ENCODE results near the gene MICAL2. TPM values are rescaled to one million over a fixed set of nuclear protein-coding genes. Genes with fewer than 3 reads are reported as not detected.

MICAL2 gene
- total RNA-seq, 1 experiment from 2014 or later = 247 TPM

DNA sequence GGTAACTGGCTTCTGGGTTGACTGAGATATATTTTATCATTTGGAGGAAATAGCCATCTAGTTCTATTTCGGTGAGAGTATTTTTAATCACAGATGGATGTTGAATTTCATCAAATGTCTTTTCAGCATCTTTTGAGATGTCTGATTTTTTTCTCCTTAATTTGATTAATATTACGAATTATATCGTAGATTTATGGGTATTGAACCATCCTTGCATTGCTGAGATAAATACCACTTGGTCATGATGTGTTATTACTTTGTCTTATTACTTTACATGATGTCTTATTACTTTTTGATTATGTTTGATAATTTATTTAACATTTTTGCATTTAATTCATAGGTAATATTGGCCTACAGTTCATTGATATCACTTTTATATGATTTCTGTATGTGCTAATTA is 188.2 kb downstream of the MICAL2 start:
- peaks cover 16% of the 10 kb centered on the region for H3K9me3 Mint-ChIP-seq (ENCODE audit: unreplicated experiment)
- BruUV-seq (replicated peaks) = no TSS peak
- TF ChIP-seq, protein P1, sequence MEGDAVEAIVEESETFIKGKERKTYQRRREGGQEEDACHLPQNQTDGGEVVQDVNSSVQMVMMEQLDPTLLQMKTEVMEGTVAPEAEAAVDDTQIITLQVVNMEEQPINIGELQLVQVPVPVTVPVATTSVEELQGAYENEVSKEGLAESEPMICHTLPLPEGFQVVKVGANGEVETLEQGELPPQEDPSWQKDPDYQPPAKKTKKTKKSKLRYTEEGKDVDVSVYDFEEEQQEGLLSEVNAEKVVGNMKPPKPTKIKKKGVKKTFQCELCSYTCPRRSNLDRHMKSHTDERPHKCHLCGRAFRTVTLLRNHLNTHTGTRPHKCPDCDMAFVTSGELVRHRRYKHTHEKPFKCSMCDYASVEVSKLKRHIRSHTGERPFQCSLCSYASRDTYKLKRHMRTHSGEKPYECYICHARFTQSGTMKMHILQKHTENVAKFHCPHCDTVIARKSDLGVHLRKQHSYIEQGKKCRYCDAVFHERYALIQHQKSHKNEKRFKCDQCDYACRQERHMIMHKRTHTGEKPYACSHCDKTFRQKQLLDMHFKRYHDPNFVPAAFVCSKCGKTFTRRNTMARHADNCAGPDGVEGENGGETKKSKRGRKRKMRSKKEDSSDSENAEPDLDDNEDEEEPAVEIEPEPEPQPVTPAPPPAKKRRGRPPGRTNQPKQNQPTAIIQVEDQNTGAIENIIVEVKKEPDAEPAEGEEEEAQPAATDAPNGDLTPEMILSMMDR (IDR thresholded peaks at IDR 0.05; ENCODE audit: insufficient read depth in 1 of 2, low read depth in 1 of 2, low read length in 1 of 2, severe bottlenecking in 1 of 2, unreplicated experiment in 1 of 2) = no peak
- H3K27ac Mint-ChIP-seq (ENCODE audit: unreplicated experiment) = no peak overlapping the region
- H3K27me3 Mint-ChIP-seq (ENCODE audit: insufficient read depth, unreplicated experiment) = no peaks in the 10 kb centered on the region
- peaks cover 14% of the 10 kb centered on the region; the same call in 1 of the 2 replicates for H3K9me3 ChIP-seq
- H3K4me1 Mint-ChIP-seq (ENCODE audit: low read depth, unreplicated experiment) = no peaks in the 10 kb centered on the region
- no peaks in the 10 kb centered on the region for H3K4me1 ChIP-seq
- intact Hi-C loops (cut with micrococcal nuclease; ENCODE audit: unreplicated experiment) = no loop called here
- no peak overlapping the region for H3K4me3 Mint-ChIP-seq (ENCODE audit: unreplicated experiment)
- no peaks in the 10 kb centered on the region for H3K36me3 Mint-ChIP-seq (ENCODE audit: insufficient read depth, unreplicated experiment)
- CTCF ChIA-PET = no interaction called here
- POLR2A ChIA-PET = no interaction called here
- H3K36me3 ChIP-seq (ENCODE audit: control insufficient read depth, insufficient read depth, low read length) = no peaks in the 10 kb centered on the region
- DNase-seq = no peak
- H3K27me3 ChIP-seq (replicated peaks; ENCODE audit: control insufficient read depth, insufficient read depth, low read length) = no peaks in the 10 kb centered on the region
- H3K4me3 ChIP-seq (ENCODE audit: low read depth, low read length) = no peak overlapping the region

DNA sequence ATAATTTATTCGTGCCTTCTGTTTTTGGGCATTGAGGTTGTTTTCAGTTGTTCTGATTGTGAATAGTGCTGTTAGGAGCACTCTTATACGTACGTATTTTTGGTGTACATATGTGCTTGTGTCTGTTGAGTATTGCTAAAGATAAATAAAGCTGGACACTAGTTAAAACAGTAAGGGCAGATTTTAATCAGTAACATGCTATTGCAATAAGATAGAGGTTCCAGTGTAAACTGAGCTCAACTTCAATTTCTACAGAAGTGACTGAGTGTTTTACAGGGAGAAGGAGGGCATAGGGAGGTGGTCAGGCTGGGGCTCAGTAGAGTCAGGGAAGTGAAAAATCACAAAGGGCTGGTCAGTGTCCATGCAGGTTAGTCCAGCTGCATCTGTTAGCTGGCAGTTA is 191.0 kb downstream of the MICAL2 start:
- H3K36me3 ChIP-seq (ENCODE audit: control insufficient read depth, insufficient read depth, low read length) = no peaks in the 10 kb centered on the region
- peaks cover 12% of the 10 kb centered on the region; the same call in 1 of the 2 replicates for H3K9me3 ChIP-seq
- Mint-ChIP-seq H3K4me1 (ENCODE audit: low read depth, unreplicated experiment) (no peaks in the 10 kb centered on the region), H3K27ac (ENCODE audit: unreplicated experiment) (no peak overlapping the region), H3K36me3 (ENCODE audit: insufficient read depth, unreplicated experiment) (no peaks in the 10 kb centered on the region), H3K9me3 (ENCODE audit: unreplicated experiment) (peaks cover 26% of the 10 kb centered on the region), H3K27me3 (ENCODE audit: insufficient read depth, unreplicated experiment) (no peaks in the 10 kb centered on the region), H3K4me3 (ENCODE audit: unreplicated experiment) (no peak overlapping the region)
- TF ChIP-seq, protein P1 (IDR thresholded peaks at IDR 0.05; ENCODE audit: insufficient read depth in 1 of 2, low read depth in 1 of 2, low read length in 1 of 2, severe bottlenecking in 1 of 2, unreplicated experiment in 1 of 2) = no peak
- H3K27me3 ChIP-seq (replicated peaks; ENCODE audit: control insufficient read depth, insufficient read depth, low read length) = no peaks in the 10 kb centered on the region
- BruUV-seq (replicated peaks) = no TSS peak
- ChIA-PET POLR2A (no interaction called here), CTCF (no interaction called here)
- H3K4me1 ChIP-seq = no peaks in the 10 kb centered on the region
- no peak for DNase-seq
- intact Hi-C loops (cut with micrococcal nuclease; ENCODE audit: unreplicated experiment) = no loop called here
- no peak overlapping the region for H3K4me3 ChIP-seq (ENCODE audit: low read depth, low read length)

DNA sequence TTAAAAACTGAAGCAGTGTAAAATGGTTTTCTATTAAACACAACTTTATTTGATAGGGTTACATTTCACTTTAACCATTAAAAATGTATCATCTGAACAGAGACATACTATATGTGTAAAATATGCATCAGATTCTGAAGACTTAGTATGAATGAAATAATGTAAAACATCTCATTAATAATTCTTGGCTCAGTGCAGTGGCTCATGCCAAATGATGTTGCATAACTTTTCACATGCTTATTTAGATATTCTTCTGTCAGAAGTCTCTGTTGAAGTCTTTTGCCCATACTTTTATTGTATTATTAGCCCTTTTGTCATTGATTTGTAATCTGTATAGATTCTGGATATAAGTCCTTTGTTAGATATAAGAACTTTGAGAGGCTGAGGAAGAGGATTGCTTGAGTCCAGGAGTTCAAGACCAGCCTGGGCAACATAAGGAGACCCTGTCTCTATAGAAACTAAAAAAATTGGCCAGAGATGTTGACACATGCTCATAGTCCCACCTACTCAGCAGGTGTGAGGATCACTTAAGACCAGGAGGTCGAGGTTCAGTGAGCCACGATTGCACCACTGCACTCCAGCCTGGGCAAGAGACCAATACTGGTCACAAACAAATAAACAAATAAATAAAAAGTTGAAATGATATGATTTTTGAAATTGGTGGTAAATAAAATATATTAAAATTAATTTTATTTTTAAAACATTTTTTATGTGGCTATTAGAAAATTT is 193.2 kb downstream of the MICAL2 start:
- Mint-ChIP-seq H3K27ac (ENCODE audit: unreplicated experiment) (no peak overlapping the region), H3K4me1 (ENCODE audit: low read depth, unreplicated experiment) (no peaks in the 10 kb centered on the region), H3K4me3 (ENCODE audit: unreplicated experiment) (no peak overlapping the region), H3K36me3 (ENCODE audit: insufficient read depth, unreplicated experiment) (no peaks in the 10 kb centered on the region), H3K27me3 (ENCODE audit: insufficient read depth, unreplicated experiment) (no peaks in the 10 kb centered on the region), H3K9me3 (ENCODE audit: unreplicated experiment) (peaks cover 13% of the 10 kb centered on the region)
- Histone ChIP-seq H3K4me1 (no peaks in the 10 kb centered on the region), H3K36me3 (ENCODE audit: control insufficient read depth, insufficient read depth, low read length) (no peaks in the 10 kb centered on the region), H3K27me3 (replicated peaks; ENCODE audit: control insufficient read depth, insufficient read depth, low read length) (no peaks in the 10 kb centered on the region), H3K9me3 (peaks cover 8% of the 10 kb centered on the region; the same call in 1 of the 2 replicates), H3K4me3 (ENCODE audit: low read depth, low read length) (no peak overlapping the region)
- DNase-seq = no peak
- CTCF ChIA-PET = no interaction called here
- POLR2A ChIA-PET = no interaction called here
- intact Hi-C loops (cut with micrococcal nuclease; ENCODE audit: unreplicated experiment) = no loop called here
- TF ChIP-seq, protein P1 (IDR thresholded peaks at IDR 0.05; ENCODE audit: insufficient read depth in 1 of 2, low read depth in 1 of 2, low read length in 1 of 2, severe bottlenecking in 1 of 2, unreplicated experiment in 1 of 2) = no peak
- no TSS peak for BruUV-seq (replicated peaks)

Measured in Caco-2 (cell line).